Progenitor cell of endocrine pancreas (in vitro differentiated cells): Measurements from ENCODE around the gene TSSK6. TPM values are rescaled to one million over a fixed set of nuclear protein-coding genes. Genes with fewer than 3 reads are reported as not detected.
A peak's percentile ranks its signal among the peaks of the same experiment; 100 is the strongest.

Experiments
- DNase-seq: peaks from one replicate; pipeline ENCODE4 v3.0.0; 2021; ENCODE audit warnings: low spot score; ENCODE audit not compliant: unreplicated experiment
- H3K27ac Mint-ChIP-seq: 2 replicates; pipeline ENCODE4 v1.8.0; 2021; ENCODE audit warnings: mild to moderate bottlenecking, moderate library complexity, mixed read lengths
- H3K27me3 Mint-ChIP-seq: 2 replicates; pipeline ENCODE4 v1.8.0; 2021; ENCODE audit warnings: mixed read lengths
- H3K36me3 Mint-ChIP-seq: 2 replicates; pipeline ENCODE4 v1.8.0; 2022; ENCODE audit warnings: mixed read lengths; ENCODE audit not compliant: insufficient read depth
- H3K4me1 Mint-ChIP-seq: 2 replicates; pipeline ENCODE4 v1.8.0; 2021; ENCODE audit warnings: low read depth, mixed read lengths
- H3K4me3 Mint-ChIP-seq: 2 replicates; pipeline ENCODE4 v1.8.0; 2021; ENCODE audit warnings: low read depth, mild to moderate bottlenecking, moderate library complexity, mixed read lengths
- H3K9me3 Mint-ChIP-seq: 2 replicates; pipeline ENCODE4 v1.8.0; 2021; ENCODE audit warnings: low read depth, mixed read lengths
- CTCF ChIP-seq: fragments of 200-600 bp; sonication (generic); IDR thresholded peaks from one replicate; pipeline ENCODE4 v1.5.0; 2021; ENCODE audit warnings: antibody characterized with exemption, mild to moderate bottlenecking; ENCODE audit not compliant: unreplicated experiment
- total RNA-seq: library from RNA; stranded (reverse); gene quantifications from 2 replicates; pipeline ENCODE4 v1.2.1, GENCODE V29; 2021

Gene TSSK6
- total RNA-seq, 1 donor from 2014 or later: 3.3 TPM

DNA sequence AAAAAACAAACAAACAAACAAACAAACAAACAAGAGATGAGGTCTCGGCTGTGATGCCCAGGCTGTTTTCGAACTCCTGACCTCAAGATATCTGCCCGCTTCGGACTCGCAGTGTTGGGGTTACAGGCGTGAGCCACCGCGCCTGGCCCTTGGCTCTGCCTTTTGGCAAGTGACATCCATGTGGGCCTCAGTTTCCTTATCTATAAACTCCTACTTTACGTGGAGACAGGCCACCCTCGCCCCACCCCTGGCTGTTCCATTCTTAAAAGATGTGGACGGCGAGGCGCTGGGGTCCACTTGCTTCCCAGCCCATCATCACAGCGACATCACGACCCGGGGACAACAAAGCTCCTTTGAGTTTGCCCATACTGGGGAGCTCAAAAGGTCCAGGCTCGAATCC is 1.7 kb downstream of the TSSK6 start:
- Mint-ChIP-seq H3K4me3 (no peak overlapping the region), H3K4me1 (peaks cover 1% of the 10 kb centered on the region), H3K36me3 (peaks cover 3% of the 10 kb centered on the region), H3K9me3 (no peaks in the 10 kb centered on the region), H3K27me3 (no peaks in the 10 kb centered on the region), H3K27ac (no peak overlapping the region)
- no peak for TF ChIP-seq CTCF
- DNase-seq: no peak

DNA sequence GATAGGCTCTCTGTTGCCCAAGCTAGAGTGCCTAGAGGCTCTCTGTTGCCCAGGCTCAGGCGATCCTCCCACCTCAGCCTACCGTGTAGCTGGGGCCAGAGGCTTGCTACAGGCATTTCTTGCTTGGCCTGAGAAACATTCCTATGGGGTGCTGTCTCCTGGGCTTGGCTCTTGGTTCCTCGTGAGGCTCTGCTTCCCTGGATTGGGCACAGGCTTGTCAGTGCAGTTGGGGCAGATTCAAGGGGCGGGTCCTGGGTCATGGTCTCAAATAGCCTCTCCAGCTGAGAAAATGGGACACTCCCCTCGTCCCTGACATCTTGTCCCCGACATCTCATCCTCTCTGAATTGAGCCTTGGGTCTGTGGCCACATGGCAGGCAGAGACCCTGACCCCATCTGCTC is 4.9 kb downstream of the TSSK6 start:
- Mint-ChIP-seq H3K27me3 (no peaks in the 10 kb centered on the region), H3K9me3 (no peaks in the 10 kb centered on the region), H3K27ac (peak overlapping the region; percentile 71), H3K4me1 (no peaks in the 10 kb centered on the region), H3K36me3 (peaks cover 10% of the 10 kb centered on the region), H3K4me3 (no peak overlapping the region)
- no peak for TF ChIP-seq CTCF
- DNase-seq: no peak

GRCh38 chr19:19508217-19508616 is 7.1 kb downstream of the TSSK6 start:
- H3K4me1 Mint-ChIP-seq: no peaks in the 10 kb centered on the region
- H3K36me3 Mint-ChIP-seq: peaks cover 11% of the 10 kb centered on the region
- H3K9me3 Mint-ChIP-seq: no peaks in the 10 kb centered on the region
- no peak overlapping the region for H3K4me3 Mint-ChIP-seq
- no peak for TF ChIP-seq CTCF
- no peaks in the 10 kb centered on the region for H3K27me3 Mint-ChIP-seq
- H3K27ac Mint-ChIP-seq: peak overlapping the region; percentile 24
- DNase-seq: no peak

DNA sequence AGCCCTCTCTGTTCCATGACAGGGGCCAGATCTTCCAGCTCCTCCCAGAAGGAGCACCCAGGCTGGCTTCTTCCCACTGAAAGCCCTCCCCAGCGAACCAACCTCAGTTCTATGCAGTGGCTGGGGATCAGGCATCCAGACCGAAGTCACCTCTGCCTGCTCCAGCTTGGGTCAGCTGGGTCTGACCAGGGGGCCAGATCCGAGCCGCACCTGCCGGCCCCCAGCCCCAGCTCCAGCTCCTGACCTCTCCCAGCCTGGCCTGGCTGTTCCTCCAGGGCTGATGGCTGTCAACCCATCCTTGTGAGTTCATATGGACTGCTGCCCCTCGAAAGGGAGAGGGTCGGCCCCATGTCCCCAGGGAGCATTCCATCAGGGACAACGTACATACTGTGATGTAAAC is 8.0 kb downstream of the TSSK6 start:
- DNase-seq: no peak
- no peak for TF ChIP-seq CTCF
- Mint-ChIP-seq H3K4me1 (no peaks in the 10 kb centered on the region), H3K36me3 (peaks cover 16% of the 10 kb centered on the region), H3K27me3 (no peaks in the 10 kb centered on the region), H3K9me3 (no peaks in the 10 kb centered on the region), H3K4me3 (no peak overlapping the region), H3K27ac (no peak overlapping the region)

DNA sequence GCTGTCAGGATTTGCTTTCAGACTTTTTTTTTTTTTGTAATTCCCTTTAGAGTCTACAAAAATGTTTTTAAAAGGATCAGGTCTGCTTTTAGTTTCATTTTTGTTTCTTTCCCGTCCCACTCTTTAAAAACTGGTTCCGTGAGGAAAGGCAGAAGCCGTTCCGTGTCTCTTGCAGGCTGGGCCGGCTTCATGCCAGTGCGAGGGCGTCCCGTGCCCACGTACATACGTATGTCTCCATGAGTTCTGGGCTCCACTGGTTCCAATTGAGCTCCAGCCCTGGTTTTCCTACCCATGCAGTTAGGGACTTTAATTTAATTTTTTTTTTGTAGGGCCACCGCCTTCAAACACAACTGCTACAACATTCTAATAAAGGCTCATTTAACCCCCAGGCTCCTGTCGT is 8.8 kb downstream of the TSSK6 start:
- Mint-ChIP-seq H3K36me3 (peaks cover 18% of the 10 kb centered on the region), H3K27ac (no peak overlapping the region)
- TF ChIP-seq CTCF: no peak

More for the DNA sequence above, 8.8 kb downstream of the TSSK6 start:
- no peak for DNase-seq
- H3K9me3 Mint-ChIP-seq: no peaks in the 10 kb centered on the region
- no peaks in the 10 kb centered on the region for H3K27me3 Mint-ChIP-seq
- H3K4me1 Mint-ChIP-seq: no peaks in the 10 kb centered on the region
- H3K4me3 Mint-ChIP-seq: no peak overlapping the region
